Liver (tissue), 3 donors: ENCODE measurements around the gene P2RY6.

Experiments
- ATF3 ChIP-seq: IDR thresholded peaks from 2 replicates; pipeline ENCODE4 v1.6.1; 2016; ENCODE audit warnings: antibody characterized with exemption
- FOXA1 ChIP-seq: IDR thresholded peaks from 2 replicates; pipeline ENCODE4 v1.6.1; 2016; ENCODE audit warnings: antibody characterized with exemption
- GABPA ChIP-seq, 2 donors: IDR thresholded peaks in 1 of 2; conservative IDR thresholded peaks in 1 of 2; 2 replicates each; pipeline ENCODE4 v1.6.1; 2016; ENCODE audit warnings: antibody characterized with exemption in 2 of 2, mild to moderate bottlenecking in 1 of 2, moderate library complexity in 1 of 2
- HNF4G ChIP-seq: IDR thresholded peaks from 2 replicates; pipeline ENCODE4 v1.6.1; 2016; ENCODE audit warnings: antibody characterized with exemption
- JUND ChIP-seq, 2 donors: IDR thresholded peaks; 2 replicates each; pipeline ENCODE4 v1.6.1; 2016; ENCODE audit warnings: antibody characterized with exemption in 2 of 2
- MAX ChIP-seq: IDR thresholded peaks from 2 replicates; pipeline ENCODE4 v1.6.1; 2016; ENCODE audit warnings: antibody characterized with exemption
- RAD21 ChIP-seq, 2 donors: IDR thresholded peaks; 2 replicates each; pipeline ENCODE4 v1.6.1; 2016; ENCODE audit warnings: antibody characterized with exemption in 2 of 2, mild to moderate bottlenecking in 2 of 2
- RXRA ChIP-seq, 2 donors: IDR thresholded peaks; 2 replicates each; pipeline ENCODE4 v1.6.1; 2017 to 2018; ENCODE audit warnings: antibody characterized with exemption in 2 of 2, mild to moderate bottlenecking in 1 of 2
- SP1 ChIP-seq: IDR thresholded peaks from 2 replicates; pipeline ENCODE4 v1.6.1; 2018; ENCODE audit warnings: antibody characterized with exemption, mild to moderate bottlenecking
- TAF1 ChIP-seq: conservative IDR thresholded peaks from 2 replicates; pipeline ENCODE4 v1.6.1; 2016; ENCODE audit warnings: antibody characterized with exemption, mild to moderate bottlenecking
- TF ChIP-seq, protein P1 (sequence below): fragments of 150-350 bp; IDR thresholded peaks from 2 replicates; pipeline ENCODE4 v1.5.1; 2017; ENCODE audit warnings: improper control_type of control experiment, low read depth, low read length; ENCODE audit not compliant: missing input control
- TF ChIP-seq, protein P2 (sequence below): IDR thresholded peaks from 2 replicates; pipeline ENCODE4 v1.6.1; 2016; ENCODE audit warnings: antibody characterized with exemption
- TF ChIP-seq, protein P3 (sequence below): IDR thresholded peaks from 2 replicates; pipeline ENCODE4 v1.6.1; 2016; ENCODE audit warnings: antibody characterized with exemption, mild to moderate bottlenecking
- donor health status: healthy.
- donor health status: healthy.

- TF ChIP-seq, protein P1, sequence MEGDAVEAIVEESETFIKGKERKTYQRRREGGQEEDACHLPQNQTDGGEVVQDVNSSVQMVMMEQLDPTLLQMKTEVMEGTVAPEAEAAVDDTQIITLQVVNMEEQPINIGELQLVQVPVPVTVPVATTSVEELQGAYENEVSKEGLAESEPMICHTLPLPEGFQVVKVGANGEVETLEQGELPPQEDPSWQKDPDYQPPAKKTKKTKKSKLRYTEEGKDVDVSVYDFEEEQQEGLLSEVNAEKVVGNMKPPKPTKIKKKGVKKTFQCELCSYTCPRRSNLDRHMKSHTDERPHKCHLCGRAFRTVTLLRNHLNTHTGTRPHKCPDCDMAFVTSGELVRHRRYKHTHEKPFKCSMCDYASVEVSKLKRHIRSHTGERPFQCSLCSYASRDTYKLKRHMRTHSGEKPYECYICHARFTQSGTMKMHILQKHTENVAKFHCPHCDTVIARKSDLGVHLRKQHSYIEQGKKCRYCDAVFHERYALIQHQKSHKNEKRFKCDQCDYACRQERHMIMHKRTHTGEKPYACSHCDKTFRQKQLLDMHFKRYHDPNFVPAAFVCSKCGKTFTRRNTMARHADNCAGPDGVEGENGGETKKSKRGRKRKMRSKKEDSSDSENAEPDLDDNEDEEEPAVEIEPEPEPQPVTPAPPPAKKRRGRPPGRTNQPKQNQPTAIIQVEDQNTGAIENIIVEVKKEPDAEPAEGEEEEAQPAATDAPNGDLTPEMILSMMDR: no peak
- no peak for TF ChIP-seq GABPA (IDR thresholded peaks at IDR 0.05 in 1 of 2, conservative IDR thresholded peaks at IDR 0.05 in 1 of 2)
- TF ChIP-seq TAF1: no peak
- TF ChIP-seq ATF3: no peak
- TF ChIP-seq, protein P2, sequence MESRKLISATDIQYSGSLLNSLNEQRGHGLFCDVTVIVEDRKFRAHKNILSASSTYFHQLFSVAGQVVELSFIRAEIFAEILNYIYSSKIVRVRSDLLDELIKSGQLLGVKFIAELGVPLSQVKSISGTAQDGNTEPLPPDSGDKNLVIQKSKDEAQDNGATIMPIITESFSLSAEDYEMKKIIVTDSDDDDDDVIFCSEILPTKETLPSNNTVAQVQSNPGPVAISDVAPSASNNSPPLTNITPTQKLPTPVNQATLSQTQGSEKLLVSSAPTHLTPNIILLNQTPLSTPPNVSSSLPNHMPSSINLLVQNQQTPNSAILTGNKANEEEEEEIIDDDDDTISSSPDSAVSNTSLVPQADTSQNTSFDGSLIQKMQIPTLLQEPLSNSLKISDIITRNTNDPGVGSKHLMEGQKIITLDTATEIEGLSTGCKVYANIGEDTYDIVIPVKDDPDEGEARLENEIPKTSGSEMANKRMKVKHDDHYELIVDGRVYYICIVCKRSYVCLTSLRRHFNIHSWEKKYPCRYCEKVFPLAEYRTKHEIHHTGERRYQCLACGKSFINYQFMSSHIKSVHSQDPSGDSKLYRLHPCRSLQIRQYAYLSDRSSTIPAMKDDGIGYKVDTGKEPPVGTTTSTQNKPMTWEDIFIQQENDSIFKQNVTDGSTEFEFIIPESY: no peak
- TF ChIP-seq, protein P3, sequence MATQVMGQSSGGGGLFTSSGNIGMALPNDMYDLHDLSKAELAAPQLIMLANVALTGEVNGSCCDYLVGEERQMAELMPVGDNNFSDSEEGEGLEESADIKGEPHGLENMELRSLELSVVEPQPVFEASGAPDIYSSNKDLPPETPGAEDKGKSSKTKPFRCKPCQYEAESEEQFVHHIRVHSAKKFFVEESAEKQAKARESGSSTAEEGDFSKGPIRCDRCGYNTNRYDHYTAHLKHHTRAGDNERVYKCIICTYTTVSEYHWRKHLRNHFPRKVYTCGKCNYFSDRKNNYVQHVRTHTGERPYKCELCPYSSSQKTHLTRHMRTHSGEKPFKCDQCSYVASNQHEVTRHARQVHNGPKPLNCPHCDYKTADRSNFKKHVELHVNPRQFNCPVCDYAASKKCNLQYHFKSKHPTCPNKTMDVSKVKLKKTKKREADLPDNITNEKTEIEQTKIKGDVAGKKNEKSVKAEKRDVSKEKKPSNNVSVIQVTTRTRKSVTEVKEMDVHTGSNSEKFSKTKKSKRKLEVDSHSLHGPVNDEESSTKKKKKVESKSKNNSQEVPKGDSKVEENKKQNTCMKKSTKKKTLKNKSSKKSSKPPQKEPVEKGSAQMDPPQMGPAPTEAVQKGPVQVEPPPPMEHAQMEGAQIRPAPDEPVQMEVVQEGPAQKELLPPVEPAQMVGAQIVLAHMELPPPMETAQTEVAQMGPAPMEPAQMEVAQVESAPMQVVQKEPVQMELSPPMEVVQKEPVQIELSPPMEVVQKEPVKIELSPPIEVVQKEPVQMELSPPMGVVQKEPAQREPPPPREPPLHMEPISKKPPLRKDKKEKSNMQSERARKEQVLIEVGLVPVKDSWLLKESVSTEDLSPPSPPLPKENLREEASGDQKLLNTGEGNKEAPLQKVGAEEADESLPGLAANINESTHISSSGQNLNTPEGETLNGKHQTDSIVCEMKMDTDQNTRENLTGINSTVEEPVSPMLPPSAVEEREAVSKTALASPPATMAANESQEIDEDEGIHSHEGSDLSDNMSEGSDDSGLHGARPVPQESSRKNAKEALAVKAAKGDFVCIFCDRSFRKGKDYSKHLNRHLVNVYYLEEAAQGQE: no peak
- TF ChIP-seq SP1: no peak
- no peak for TF ChIP-seq RAD21 (IDR thresholded peaks at IDR 0.05)
- no peak for TF ChIP-seq MAX
- no peak for TF ChIP-seq JUND (IDR thresholded peaks at IDR 0.05)
- TF ChIP-seq HNF4G: no peak
- no peak for TF ChIP-seq RXRA (IDR thresholded peaks at IDR 0.05)
- no peak for TF ChIP-seq FOXA1
Measured at GRCh38 chr11:73333173-73333572, 61.0 kb downstream of the P2RY6 start.
